Measurements from ENCODE around the gene TOR2A. TPM values are rescaled to one million over a fixed set of nuclear protein-coding genes. Genes with fewer than 3 reads are reported as not detected.
A peak's percentile ranks its signal among the peaks of the same experiment; 100 is the strongest.

TOR2A gene
- 100 to 1,000 TPM in 1 of 4 donors, 10 to 100 TPM in 3; 31.4 to 126 (median 48.1) TPM for total RNA-seq

DNA sequence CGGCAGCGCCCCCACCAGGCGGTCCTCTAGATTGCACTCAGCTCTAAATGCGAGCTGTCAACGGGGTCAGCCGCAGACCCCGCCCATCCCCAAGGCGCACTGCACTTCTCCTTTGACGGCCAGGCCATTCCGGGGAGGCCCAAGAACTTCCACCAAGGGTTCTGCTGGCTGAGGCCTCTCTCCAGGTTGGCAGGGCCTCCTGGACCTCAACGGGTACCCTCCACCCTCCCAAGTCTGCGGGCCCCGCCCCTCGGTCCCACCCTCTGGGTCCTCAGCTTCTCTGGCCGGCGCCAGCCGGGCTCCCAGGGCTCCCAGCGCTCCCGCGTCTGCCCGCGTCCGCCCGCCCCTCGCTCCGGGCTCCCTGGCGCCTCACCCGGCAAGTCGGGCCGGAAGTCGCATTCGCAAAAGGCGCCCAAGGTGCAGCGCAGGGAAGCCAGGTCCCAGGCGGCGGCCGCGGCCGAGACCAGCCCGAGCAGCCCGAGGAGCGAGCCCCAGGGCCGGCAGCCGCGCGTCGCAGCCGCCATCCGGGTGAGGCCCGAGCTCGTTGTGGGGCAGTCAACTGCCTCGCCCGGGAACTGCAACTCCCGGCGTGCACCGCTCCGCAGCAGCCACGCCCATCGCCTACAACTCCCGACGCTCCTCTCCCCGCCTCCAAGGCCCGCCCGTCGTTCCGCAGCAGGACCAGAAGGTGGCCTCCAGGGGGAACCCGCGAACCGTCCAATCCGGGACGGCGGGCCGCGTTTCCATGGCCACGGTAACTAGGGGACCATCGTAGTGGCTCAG lies at the start of gene TOR2A:
Gene TOR2A (minus strand): TSS at position 548 of the 783 bp plus-strand sequence. CDS start 24 bp downstream, at position 524.
- H3K4me3 ChIP-seq, result peak within 1 kb of the TSS; percentile 71 to 97 (median 80)
- intact Hi-C loops (cut with DNase I; ENCODE audit: low total_unique reads), result loop anchor here (5.0 to 10.0 kb wide), 3 partner anchors 143 to 230 kb away; no protein-coding TSS in a partner anchor
- peak; percentile 99 for DNase-seq
- H3K4me1 ChIP-seq, result peaks cover 6 to 22% (median 12%) of the 10 kb centered on the region in 4 donors
- peak within 1 kb of the TSS; percentile 98 to 100 (median 98) for H3K27ac ChIP-seq
- in situ Hi-C loops (cut with MboI; ENCODE audit: low pct_ligation_motif_present in 1 of 4, low pct_unique_long_range_greater_than_20kb in 1 of 4, low sequenced_read_pairs in 3 of 4), result loop anchor here (5.0 to 25.0 kb wide), 6 partner anchors 47 to 223 kb away; no protein-coding TSS in a partner anchor
- H3K9me3 ChIP-seq, result no peaks in the 10 kb centered on the region
- H3K27me3 ChIP-seq, result no peaks in the 10 kb centered on the region
- 0% methylated on average over 9 to 60 of the region's 76 CpGs for WGBS, 2 donors (ENCODE audit: low coverage in 1 of 2)
- peak; percentile 85 to 95 (median 93) for TF ChIP-seq POLR2AphosphoS5 (IDR thresholded peaks at IDR 0.05)
- peak; percentile 89 for TF ChIP-seq POLR2A (IDR thresholded peaks at IDR 0.05)
- no peak for TF ChIP-seq EP300 (IDR thresholded peaks at IDR 0.05; ENCODE audit: low read depth)
- TF ChIP-seq, protein P1, sequence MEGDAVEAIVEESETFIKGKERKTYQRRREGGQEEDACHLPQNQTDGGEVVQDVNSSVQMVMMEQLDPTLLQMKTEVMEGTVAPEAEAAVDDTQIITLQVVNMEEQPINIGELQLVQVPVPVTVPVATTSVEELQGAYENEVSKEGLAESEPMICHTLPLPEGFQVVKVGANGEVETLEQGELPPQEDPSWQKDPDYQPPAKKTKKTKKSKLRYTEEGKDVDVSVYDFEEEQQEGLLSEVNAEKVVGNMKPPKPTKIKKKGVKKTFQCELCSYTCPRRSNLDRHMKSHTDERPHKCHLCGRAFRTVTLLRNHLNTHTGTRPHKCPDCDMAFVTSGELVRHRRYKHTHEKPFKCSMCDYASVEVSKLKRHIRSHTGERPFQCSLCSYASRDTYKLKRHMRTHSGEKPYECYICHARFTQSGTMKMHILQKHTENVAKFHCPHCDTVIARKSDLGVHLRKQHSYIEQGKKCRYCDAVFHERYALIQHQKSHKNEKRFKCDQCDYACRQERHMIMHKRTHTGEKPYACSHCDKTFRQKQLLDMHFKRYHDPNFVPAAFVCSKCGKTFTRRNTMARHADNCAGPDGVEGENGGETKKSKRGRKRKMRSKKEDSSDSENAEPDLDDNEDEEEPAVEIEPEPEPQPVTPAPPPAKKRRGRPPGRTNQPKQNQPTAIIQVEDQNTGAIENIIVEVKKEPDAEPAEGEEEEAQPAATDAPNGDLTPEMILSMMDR (IDR thresholded peaks at IDR 0.05), result peak; percentile 87 to 98 (median 95)
- H3K36me3 ChIP-seq, result peaks cover 0 to 4% (median 0%) of the 10 kb centered on the region in 4 donors

DNA sequence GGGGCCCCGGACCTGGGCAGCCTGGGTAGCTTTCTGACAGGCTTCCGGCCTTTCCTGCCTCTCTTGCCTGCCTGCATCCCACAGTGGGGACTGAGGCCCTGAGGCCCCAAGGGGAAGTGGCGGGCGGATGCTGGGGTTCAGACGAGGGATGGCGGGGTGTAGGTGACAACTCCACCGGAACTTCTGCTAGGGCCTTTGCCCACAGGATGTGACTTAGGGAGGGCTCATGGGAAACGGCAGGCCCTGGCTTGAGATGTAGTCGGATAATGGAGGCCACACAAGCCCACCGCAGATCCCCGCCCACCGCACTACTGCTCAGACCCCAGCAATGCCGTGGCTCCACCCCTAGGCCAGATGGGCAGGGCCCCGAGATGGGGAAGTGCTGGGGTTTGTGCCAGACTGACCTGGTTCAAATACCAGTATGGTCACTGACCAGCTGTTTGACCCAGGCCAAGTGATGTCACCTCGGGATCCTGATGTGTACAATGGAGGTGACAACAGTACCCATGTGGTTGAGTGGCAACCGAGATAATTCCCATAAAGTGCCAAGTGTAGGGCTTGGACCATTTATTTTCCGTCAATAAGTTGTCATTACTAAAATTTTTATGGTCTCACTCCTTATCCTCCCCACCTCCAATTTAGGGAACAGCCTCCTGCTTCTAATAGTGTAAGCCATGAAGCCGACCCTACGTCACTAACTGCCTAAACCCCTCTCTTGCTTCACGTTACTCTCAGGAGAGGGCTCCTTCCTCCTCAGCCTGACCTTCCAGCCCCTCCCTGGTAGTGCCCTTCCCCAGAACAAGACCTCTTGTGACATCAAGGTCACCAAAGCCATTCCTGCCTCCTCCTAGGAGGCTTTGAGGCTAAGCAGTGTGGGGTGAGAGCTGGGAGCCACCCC lies 48.3 kb upstream of the TOR2A start:
- peak overlapping the region; percentile 96 to 99 (median 96) for H3K27ac ChIP-seq
- H3K36me3 ChIP-seq, result peaks cover 0 to 12% (median 4%) of the 10 kb centered on the region in 4 donors
- no peaks in the 10 kb centered on the region for H3K9me3 ChIP-seq
- intact Hi-C loops (cut with DNase I; ENCODE audit: low total_unique reads) (loop anchor here (2.0 kb wide), 1 partner anchor 47 kb away; no protein-coding TSS in a partner anchor), in situ Hi-C loops (cut with MboI; ENCODE audit: low pct_ligation_motif_present in 1 of 4, low pct_unique_long_range_greater_than_20kb in 1 of 4, low sequenced_read_pairs in 3 of 4) (loop anchor here in 2 of 4 donors (5.0 to 25.0 kb wide), 2 partner anchors 46 to 129 kb away; partner anchors contain the start of genes TOR2A (in 2 of the 2) and ST6GALNAC4 (in 1 of the 2))
- H3K27me3 ChIP-seq, result no peaks in the 10 kb centered on the region
- WGBS, 2 donors (ENCODE audit: low coverage in 1 of 2), result 58 to 62% methylated on average over 6 to 19 of the region's 20 CpGs
- peaks cover 10 to 40% (median 19%) of the 10 kb centered on the region in 4 donors for H3K4me1 ChIP-seq
- TF ChIP-seq POLR2AphosphoS5 (IDR thresholded peaks at IDR 0.05) (peak in 2 of 3 donors; percentile 14 to 15), POLR2A (IDR thresholded peaks at IDR 0.05) (no peak), EP300 (IDR thresholded peaks at IDR 0.05; ENCODE audit: low read depth) (no peak)
- TF ChIP-seq, protein P1 (IDR thresholded peaks at IDR 0.05), result no peak
- peak; percentile 70 for DNase-seq
- no peak overlapping the region for H3K4me3 ChIP-seq

DNA sequence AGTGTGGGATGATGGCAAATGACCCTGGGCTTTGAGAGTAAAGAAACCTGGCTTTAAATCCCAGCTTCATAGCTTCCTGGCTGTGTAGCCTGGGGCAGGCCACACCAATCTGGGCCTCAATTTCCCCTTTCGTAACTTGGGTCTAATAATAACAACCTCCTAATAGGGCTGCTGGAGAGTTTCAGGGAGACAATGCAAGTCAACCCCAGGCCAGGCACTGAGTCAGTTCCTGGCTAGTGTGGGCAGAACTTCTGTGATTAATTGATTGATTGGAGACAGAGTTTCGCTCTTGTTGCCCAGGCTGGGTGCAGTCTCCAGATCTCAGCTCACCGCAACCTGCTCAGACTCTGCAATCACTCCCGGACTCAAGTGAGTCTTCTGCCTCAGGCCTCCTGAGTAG lies 46.7 kb upstream of the TOR2A start:
- WGBS, 2 donors (ENCODE audit: low coverage in 1 of 2), result 86 to 100% methylated on average over 1 to 4 of the region's 4 CpGs
- peaks cover 3 to 26% (median 11%) of the 10 kb centered on the region in 4 donors for H3K4me1 ChIP-seq
- H3K27ac ChIP-seq, result no peak overlapping the region

More for the DNA sequence above, 46.7 kb upstream of the TOR2A start:
- no peak for TF ChIP-seq POLR2A (IDR thresholded peaks at IDR 0.05)
- TF ChIP-seq POLR2AphosphoS5 (IDR thresholded peaks at IDR 0.05), result no peak
- no peak for TF ChIP-seq EP300 (IDR thresholded peaks at IDR 0.05; ENCODE audit: low read depth)
- TF ChIP-seq, protein P1 (IDR thresholded peaks at IDR 0.05), result no peak
- Histone ChIP-seq H3K27me3 (no peaks in the 10 kb centered on the region), H3K9me3 (no peaks in the 10 kb centered on the region), H3K4me3 (no peak overlapping the region), H3K36me3 (no peaks in the 10 kb centered on the region)
- in situ Hi-C loops (cut with MboI; ENCODE audit: low pct_ligation_motif_present in 1 of 4, low pct_unique_long_range_greater_than_20kb in 1 of 4, low sequenced_read_pairs in 3 of 4) (loop anchor here in 2 of 4 donors (5.0 to 25.0 kb wide), 2 partner anchors 45 to 130 kb away; partner anchors contain the start of genes TOR2A (in 2 of the 2) and ST6GALNAC4 (in 1 of the 2)), intact Hi-C loops (cut with DNase I; ENCODE audit: low total_unique reads) (no loop called here)
- DNase-seq, result no peak
